KG1 (cell line): ENCODE results near the gene APPBP2.
A peak's percentile ranks its signal among the peaks of the same experiment; 100 is the strongest.
"Not testable (repeated sequence)": the region's sequence is repeated elsewhere in the genome, so short reads cannot be mapped to it uniquely, and the experiment has no call there.

ENCODE experiments used
- DNase-seq: peaks from one replicate; lab custom pipeline; 2025; lab: John Stamatoyannopoulos, UW

APPBP2 gene

DNA sequence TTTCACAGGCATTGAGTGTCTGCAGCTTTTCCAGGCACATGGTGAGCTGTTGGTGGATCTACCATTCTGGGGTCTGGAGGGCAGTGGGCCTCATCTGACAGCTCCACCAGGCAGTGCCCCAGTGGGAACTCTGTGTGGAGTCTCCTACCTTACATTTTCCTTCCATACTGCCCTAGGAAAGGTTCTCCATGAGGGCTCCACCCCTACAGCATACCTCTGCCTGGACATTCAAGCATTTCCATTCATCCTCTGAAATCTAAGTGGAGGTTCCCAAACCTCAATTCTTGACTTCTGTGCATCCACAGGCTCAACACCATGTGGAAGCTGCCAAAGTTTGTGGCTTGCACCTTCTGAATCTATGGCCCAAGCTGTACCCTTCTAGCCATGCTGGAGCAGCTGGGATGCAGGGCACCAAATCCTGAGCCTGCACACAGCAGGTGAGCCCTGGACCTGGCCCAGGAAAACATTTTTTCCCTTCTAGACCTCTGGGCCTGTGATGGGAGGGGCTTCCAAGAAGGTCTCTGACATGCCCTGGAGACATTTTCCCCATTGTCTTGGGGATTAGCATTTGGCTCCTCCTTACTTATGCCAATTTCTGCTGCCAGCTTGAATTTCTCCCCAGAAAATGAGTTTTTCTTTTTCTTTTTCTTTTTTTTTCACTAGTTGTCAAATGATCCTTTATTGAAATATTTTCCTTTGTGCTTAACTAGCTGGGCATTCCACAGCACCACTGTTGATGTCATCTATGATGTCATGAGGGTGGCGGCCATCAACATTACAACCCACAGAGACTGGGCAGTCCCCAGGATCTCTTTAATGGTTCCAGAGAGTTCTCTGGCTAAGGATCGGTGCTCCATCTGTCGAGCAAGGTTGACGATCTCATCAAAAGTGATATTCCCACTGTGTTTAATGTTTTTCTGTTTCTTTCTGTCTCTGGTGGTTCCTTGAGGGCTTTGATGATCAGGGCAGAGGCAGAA, 92.7 kb downstream of the APPBP2 start:
- DNase-seq, result not testable (repeated sequence)

DNA sequence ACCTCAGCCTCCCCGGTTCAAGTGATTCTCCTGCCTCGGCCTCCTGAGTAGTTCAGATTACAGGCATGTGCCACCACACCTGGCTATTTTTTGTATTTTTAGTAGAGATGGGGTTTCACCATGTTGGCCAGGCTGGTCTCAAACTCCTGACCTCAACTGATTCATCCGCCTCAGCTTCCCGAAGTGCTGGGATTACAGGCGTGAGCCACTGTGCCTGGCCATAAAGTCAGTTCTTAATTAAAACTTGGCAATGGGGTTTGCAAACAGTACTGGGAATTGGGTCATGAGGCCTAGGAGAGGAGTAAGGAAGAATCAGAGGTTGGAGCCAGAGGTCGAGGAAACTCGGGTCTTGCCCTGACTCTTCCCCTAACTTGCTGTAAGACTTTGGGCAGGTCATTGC, 95.5 kb downstream of the APPBP2 start:
- DNase-seq, result not testable (repeated sequence)

DNA sequence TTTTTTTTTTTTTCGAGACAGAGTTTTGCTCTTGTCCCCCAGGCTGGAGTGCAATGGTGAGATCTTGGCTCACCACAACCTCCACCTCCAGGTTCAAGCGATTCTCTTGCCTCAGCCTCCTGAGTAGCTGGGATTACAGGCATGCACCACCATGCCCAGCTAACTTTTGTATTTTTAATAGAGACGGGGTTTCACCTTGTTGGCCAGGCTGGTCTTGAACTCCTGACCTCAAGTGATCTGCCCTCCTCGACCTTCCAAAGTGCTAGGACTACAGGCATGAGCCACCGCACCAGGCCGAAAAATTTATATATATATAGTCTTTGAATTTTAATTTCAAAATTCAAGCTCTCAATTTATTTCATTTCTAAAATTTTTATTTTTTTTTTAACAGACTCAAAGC, 97.6 kb downstream of the APPBP2 start:
- DNase-seq, result not testable (repeated sequence)

DNA sequence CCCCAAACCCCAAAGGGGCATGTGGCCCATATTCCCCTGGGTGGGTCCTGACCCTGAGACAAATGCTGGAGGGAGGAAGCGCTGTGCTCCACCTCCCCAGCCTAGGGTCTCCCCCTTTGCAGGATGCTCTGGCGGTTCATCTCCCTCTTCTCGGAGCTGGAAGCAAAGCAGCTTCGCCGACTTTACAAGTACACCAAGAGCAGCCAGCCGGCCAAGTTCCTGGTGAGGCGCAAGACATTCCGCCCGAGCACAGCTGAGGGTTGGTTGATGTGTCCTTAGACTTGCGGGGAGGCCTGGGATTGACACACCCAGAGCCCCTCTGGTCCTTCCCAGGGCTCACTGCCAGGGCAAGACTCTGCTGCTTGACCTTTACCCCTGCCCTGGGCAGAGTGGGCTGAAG, 99.4 kb downstream of the APPBP2 start:
- no peak for DNase-seq

DNA sequence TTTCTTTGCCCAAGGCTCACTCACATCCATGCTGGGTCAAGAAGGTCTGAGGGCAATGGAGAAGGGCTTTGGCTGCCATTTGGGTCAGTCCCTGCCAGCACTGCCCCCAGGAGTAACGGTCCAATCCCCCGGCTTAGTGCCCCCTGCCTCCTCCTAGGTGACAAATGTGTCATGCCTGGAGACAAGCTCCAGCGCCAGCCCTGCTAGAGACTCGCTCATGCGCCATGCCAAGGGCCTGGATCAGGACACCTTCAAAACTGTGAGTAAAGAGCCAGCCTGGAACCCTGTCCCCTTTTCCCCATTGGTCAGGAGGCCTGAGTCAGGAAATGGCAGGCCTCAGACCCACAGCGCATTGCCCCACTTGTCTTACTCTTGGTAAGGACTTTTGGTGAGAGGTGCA, 100.4 kb downstream of the APPBP2 start:
- no peak for DNase-seq

DNA sequence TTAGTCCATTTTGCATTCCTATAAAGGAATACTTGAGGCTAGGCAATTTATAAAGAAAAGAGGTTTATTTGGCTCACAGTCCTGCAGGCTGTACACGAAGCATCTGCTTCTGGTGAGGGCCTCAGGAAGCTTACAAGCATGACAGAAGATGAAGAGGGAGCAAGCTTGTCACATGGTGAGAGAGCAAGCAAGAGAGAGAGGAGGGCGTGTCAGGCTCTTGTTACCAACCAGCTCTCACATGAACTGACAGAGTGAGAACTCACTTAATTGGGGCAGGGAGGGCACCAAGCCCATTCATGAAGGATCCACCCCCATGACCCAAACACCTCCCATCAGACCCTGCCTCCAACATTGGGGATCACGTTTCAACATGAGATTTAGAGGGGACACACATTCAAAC, 102.2 kb downstream of the APPBP2 start:
- no peak for DNase-seq

DNA sequence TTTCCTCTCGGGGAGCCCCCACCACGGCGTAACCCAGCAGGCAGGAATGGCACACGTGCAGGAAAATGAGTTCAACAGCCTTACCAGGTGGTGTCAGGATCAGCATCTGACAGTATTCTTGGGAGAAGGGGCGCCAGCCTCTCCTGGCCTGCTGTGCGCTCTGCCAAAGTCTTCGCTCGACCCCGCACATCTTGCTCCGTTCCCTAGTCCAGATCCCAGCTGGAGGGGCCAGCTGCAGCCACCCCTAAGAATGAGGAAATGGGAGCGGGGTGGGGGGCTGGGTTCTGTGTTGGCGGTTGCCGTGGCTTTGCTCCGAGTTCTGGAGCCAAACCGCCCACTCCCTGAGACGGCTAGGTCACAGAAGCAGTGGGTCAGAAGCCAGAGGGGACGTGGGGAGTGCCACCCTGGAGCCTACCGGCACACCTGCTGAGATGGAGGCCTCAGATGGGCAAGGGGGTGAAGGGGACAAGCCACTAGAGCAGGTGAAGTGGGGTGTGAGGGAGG, 103.8 kb downstream of the APPBP2 start, which contains the start of gene CHCT1:
TSS of gene CHCT1 (plus strand) at position 328 of the 504 bp plus-strand sequence. CDS start at position 432, 104 bp downstream.
- no peak for DNase-seq

DNA sequence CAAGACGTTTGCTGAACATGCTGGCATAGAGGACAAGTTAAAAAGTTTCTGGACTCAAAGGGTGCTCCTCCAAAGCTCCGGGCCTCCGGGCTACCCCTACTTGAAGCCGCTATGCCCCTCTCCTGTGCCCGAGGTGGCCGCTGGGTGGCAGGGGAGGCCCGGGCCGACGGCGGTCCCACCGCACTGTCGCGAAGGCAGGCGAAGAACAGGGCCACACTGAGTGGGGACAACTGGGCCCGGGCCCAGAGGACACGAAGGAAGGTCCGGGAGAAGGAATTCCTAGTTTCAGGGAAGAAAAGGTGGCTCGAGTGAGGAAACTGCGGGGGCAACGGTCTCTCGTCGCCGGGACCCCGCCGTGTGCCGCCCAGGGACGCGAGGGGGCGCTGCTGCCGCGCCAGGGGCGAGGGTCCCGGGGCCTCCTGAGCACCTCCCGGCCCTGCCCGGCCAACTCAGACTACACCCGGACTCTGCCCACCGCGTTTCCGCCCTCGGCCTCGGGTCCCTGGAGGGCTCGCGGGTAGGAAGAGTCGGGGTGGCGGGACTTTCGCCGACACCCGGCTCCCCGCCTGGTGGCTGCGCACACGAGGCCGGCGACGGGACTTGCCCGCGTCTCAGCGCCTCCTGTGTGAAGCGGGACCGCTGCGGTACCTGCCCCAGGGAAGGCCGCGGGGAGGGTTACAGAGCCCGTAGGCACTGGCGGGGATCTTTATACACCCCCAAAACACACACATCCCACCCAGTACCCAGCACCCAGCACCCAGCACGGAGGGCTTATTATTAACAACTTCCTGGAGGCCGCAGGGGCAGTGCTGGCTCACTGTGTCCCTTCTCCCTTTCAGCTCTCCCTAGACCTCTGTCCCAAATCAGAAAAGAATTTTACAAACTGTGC, 104.5 kb downstream of the APPBP2 start:
- peak; percentile 52 for DNase-seq

DNA sequence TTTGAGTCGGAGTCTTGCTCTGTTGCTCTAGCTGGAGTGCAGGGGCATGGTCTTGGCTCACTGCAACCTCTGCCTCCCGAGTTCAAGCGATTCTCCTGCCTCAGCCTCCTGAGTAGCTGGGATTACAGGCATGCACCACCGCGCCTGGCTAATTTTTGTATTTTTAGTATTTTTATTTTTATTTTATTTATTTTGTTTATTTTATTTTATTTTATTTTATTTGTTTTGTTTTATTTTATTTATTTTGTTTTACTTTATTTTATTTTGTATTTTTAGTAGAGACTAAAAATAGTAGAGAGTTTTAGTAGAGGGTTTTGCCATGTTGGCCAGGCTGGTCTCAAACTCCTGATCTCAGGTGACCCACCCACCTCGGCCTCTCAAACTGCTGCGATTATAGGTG, 106.2 kb downstream of the APPBP2 start:
- not testable (repeated sequence) for DNase-seq

DNA sequence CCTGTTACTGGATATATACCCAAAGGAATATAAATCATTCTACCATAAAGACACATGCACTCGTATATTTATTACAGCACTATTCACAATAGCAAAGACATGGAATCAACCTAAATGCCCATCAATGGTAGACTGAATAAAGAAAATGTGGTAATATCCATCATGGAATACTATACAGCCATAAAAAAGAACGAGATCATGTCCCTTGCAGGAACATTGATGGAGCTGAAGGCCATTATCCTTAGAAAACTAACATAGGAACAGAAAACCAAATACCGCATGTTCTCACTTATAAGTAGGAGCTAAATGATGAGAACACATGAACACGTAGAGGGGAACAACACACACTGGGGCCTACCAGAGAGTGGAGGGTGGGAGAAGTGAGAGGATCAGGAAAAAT, 107.0 kb downstream of the APPBP2 start:
- DNase-seq, result not testable (repeated sequence)

DNA sequence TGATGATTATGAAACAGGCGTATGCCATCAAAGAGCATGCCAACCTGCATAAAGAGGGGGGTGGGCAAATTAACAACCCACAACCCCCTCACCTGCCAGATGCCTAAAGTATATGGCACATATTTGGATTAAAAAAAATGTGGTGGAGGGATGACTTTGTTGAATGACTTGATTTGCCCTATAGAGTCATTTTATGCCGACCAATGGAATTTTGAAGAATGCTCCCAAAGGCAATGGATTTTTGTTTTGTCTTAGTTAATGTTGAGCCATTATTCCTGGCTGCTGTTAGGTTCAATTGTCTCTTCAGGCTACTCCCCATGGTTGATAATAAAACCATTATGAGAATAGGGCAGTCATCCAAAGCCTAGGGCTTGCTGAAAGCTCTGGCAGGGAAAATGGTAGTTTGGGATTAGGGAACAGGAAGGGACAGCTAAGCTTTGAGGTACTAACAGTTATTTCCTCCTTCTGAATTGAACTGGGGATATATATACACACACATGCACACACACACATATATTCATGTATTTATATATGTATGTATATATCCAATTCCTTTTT, 109.6 kb downstream of the APPBP2 start:
- no peak for DNase-seq

DNA sequence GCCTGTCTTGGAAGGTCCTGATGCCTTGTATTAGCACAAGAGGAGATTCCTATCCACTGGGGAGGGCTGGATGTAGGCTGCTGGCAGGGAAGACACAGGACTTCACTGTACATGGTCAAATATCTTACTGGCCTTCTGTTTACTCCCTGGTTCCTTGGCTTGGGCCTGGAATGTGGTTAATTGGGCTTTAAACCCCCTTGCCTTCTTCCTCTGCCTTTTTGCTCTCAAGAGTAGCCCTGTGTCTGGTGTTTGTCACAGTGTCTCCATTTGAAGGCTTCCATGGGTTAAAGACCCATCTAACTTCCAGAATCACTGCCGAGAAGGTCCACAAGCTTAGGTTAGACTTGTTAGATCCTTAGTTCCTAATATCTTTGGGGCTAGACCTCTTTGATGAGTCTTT, 110.9 kb downstream of the APPBP2 start:
- DNase-seq, result no peak

DNA sequence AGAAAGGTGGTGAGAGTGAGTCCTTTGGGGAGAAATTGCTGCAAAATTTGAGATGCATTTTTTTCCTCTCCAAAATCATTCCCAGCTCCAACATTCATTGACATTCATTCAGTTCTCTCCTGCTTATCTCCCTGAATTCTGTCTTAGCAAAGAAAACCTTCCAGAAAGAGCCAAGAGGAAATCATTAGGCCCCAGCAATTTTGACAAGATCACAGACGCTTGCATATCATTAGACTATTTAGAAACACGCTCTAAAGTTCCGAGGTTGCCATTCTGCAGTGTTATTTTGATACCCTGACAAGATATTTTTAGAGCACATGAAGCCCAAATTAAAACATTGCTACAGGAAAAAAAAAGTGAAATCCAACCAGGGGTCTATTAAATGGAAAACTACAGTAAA, 113.3 kb downstream of the APPBP2 start:
- no peak for DNase-seq

DNA sequence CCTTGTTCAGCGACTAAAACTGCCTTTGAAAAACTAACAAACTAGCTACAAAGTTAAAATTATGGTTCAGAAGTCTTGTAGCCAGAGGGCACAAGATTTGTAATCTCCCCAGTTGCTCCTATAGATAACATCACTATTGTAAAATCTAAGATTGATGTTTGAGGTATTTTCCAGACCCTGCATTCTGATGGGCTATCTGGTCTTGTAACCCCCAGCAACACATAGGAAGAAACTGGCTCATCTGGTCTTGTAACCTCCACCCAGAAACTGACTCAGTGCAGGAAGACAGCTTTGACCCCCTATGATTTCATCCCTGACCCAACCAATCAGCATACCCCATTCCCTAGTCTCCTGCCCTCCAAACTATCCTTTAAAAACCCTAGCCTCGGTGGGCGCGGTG, 116.0 kb downstream of the APPBP2 start:
- DNase-seq, result no peak

DNA sequence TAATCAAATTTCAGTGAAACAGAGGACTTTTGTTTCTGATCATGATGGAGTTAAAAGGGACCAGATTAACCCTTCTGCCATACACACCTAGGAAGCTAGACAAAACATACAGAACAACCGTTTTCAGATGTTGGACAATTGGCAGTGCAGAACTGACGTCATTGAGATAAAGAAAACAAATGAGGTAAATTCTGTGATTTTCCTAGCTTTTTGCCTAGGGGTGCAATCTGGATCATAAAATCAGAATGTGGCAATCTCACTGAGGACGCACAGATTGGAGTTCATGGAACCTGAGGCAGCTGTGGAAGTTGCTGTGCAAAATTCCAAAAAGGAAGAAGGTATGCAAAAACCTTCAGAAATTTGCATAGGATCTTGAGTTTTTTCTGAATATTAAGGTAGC, 119.2 kb downstream of the APPBP2 start:
- DNase-seq, result no peak

DNA sequence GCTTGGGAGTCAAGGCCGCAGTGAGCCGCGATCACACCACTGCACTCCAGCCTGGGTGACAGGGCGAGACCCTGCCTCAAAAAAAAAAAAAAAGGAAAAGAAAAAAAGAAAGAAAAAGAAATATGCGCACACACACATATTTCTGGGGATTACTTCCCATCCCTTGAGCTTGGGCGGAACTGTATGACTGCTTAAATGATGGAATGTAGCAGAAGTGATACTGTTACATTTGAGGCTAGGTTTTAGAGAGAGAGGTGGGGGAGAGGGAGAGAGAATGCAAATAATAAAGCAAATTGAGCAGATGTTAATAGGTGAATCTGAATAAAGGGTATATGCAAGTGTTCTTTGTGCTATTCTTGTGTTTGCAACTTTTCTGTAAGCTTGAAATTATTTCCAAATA, 122.1 kb downstream of the APPBP2 start:
- DNase-seq, result no peak

DNA sequence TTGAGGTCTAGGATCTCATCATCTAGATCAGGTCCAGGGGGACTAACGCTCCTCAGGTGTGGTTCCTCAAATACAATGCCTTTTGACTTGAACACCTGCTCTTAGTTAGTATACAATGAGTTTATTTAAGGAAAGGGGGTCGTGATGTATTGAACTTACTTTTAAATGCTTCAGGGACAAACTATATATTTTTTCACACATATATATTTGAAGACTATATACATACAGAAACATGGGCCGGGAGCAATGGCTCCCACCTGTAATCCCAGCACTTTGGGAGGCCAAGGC, 122.6 kb downstream of the APPBP2 start:
- DNase-seq, result no peak

DNA sequence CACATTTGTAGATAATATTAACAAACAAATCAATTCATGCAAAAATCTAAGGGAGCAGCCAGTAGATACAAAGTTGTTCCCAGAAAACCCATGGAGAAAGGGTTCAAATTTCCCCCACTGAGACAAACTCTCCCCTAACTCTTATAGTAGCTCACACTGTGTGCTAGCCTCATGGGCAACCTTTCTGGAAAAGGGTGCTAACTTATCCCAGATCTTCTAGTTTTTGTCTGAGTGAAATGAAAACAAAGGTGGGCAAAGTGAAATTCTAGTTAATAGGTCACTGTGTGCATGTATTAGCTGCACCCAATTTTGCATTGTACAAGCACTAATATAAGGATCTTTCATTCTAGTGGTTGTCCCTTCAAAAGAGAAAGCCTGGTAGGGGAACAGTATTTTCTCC, 124.2 kb downstream of the APPBP2 start:
- no peak for DNase-seq

DNA sequence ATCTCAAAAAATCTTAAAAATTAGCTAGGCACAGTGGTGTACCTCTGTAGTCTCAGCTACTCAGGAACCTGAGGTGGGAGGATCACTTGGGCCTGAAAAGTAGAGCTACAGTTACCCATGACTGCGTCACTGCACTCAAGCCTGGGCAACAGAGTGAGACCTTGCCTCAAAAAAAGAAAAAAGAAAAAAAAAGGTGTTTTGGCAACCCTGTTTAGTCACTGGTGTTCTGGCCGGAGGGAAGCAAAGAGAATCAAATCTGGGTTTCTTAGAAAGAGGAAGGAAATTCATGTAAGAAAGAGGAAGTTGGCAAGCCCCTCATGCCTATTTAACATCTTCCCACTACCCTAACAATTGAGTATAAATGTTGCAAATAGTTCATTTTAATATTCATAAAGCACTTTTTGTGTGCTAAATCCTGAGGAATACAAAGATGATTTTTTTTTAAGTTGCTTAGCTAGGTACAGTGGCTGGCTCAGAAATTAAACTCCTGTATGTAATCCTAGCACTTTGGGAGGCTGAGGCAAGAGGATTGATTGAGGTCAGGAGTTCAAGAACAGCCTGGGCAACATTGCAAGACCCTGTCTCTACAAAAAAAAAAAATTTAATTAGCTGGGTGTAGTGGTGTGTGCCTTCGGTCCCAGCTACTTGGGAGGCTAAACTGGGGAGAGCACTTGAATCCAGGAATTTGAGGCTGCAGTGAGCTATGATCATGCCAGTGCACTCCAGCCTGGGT, 127.6 kb downstream of the APPBP2 start:
- peak; percentile 79 for DNase-seq

DNA sequence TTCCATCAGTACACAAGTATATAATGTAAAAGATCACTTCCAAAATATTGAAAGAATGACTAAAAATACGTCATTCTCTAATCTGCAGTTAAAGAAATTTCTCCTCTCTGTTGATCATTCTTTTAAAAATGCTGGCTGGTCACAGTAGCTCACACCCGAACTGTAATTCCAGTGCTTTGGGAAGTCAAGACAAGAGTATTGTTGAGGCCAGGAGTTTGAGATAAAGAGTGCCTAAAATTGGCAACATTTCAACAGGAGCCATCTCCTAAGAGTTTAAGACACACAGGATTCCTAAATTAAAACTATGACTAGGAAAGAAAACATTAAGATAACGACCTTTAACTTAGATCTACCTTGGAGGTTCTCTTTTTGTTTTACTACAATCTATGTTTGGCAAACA, 129.6 kb downstream of the APPBP2 start:
- no peak for DNase-seq

DNA sequence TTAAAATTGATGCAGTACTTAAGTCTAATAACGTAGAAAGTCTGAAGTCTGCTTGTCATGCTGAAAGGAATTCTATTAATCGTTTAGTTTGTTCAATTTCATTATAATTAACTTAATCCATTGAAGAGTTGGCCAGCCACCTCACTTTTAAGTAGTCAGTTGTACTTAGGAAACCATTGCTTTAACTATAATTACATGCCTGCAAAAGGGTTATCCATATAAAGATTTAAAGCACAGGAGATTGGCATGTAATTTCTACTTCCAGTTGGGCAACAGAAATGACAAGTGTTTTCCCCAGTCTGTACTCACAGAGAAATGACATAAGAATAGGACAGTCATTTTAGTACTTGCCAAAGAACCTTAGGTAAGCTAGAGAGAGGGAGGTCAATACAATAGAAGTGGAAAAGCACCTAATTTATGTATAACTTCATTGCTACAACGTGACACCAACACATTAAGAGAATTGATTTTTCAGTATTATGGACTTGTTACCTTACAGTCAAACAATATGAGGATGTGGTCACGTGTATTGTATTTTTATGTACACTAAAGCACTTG, 130.5 kb downstream of the APPBP2 start:
- DNase-seq, result no peak
